ENCODE measurements around the gene COL28A1.

DNA sequence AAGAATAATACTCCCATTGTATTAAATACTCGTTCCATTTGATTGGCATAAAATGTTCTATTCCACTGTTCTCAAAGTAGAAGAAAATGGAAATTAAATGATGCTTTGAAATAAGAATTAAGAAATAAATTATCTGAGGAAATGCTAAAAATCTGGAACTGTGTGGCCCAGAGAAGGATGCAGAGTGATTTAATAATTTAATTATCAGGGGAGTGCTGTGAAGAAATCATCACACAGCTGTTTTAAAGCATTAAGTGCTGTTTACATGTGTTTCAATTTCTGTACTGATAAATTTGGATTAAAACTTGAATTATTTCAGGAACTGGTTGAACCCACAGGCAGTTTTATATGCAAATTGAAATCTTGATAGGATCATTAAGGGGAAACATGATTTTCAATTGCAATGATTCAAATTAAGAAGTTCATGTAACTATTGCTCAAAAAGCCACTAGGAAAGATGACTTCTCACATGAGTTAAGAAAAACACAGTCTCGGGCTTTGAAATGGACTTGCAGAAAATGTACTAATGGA is 56.3 kb downstream of the COL28A1 start:
- TF ChIP-seq, protein P1, sequence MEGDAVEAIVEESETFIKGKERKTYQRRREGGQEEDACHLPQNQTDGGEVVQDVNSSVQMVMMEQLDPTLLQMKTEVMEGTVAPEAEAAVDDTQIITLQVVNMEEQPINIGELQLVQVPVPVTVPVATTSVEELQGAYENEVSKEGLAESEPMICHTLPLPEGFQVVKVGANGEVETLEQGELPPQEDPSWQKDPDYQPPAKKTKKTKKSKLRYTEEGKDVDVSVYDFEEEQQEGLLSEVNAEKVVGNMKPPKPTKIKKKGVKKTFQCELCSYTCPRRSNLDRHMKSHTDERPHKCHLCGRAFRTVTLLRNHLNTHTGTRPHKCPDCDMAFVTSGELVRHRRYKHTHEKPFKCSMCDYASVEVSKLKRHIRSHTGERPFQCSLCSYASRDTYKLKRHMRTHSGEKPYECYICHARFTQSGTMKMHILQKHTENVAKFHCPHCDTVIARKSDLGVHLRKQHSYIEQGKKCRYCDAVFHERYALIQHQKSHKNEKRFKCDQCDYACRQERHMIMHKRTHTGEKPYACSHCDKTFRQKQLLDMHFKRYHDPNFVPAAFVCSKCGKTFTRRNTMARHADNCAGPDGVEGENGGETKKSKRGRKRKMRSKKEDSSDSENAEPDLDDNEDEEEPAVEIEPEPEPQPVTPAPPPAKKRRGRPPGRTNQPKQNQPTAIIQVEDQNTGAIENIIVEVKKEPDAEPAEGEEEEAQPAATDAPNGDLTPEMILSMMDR (IDR thresholded peaks at IDR 0.05): no peak
- no peak for TF ChIP-seq POLR2AphosphoS5 (IDR thresholded peaks at IDR 0.05)
- TF ChIP-seq EP300 (IDR thresholded peaks at IDR 0.05; ENCODE audit: low read depth): no peak
